SK-N-SH treated with all-trans-retinoic acid at 6 μM for 48 hours (cell line): ENCODE results near the gene DNASE1L2.

Source experiments
- ARNTL ChIP-seq: fragments of 450-650 bp; formaldehyde crosslinking; IDR thresholded peaks from 2 replicates; pipeline ENCODE4 v1.5.0; 2020; ENCODE audit warnings: low read depth, mild to moderate bottlenecking, moderate library complexity, borderline replicate concordance
- CSDC2 ChIP-seq: fragments of 250-450 bp; sonication (Bioruptor Pico); IDR thresholded peaks from 2 replicates; pipeline ENCODE4 v1.5.0; 2020; ENCODE audit warnings: mild to moderate bottlenecking, moderate library complexity
- ISL1 ChIP-seq: fragments of 250-450 bp; sonication (Bioruptor Pico); IDR thresholded peaks from 2 replicates; pipeline ENCODE4 v2.1.2; 2022; ENCODE audit warnings: mild to moderate bottlenecking, moderate library complexity
- PATZ1 ChIP-seq: fragments of 250-450 bp; sonication (Bioruptor Pico); IDR thresholded peaks from 2 replicates; pipeline ENCODE4 v1.8.0; 2020; ENCODE audit warnings: mild to moderate bottlenecking, moderate library complexity, borderline replicate concordance
- RARB ChIP-seq: fragments of 250-450 bp; sonication (Bioruptor Pico); IDR thresholded peaks from 2 replicates; pipeline ENCODE4 v1.8.0; 2021; ENCODE audit warnings: mild to moderate bottlenecking, moderate library complexity
- TCF4 ChIP-seq: fragments of 250-450 bp; sonication (Bioruptor Pico); IDR thresholded peaks from 2 replicates; pipeline ENCODE4 v1.8.0; 2021; ENCODE audit warnings: mild to moderate bottlenecking, moderate library complexity, borderline replicate concordance
- TOX ChIP-seq: fragments of 250-450 bp; sonication (Bioruptor Pico); IDR thresholded peaks from 2 replicates; pipeline ENCODE4 v1.8.0; 2021; ENCODE audit warnings: mild to moderate bottlenecking, moderate library complexity, borderline replicate concordance
- ZC3H10 ChIP-seq: fragments of 250-450 bp; sonication (Bioruptor Pico); IDR thresholded peaks from 2 replicates; pipeline ENCODE4 v1.5.1; 2021; ENCODE audit warnings: mild to moderate bottlenecking, moderate library complexity
- ZFP3 ChIP-seq: fragments of 250-450 bp; sonication (Bioruptor Pico); IDR thresholded peaks from 2 replicates; pipeline ENCODE4 v1.5.0; 2020; ENCODE audit warnings: mild to moderate bottlenecking, moderate library complexity
- ZNF565 ChIP-seq: fragments of 450-650 bp; formaldehyde crosslinking; conservative IDR thresholded peaks from 2 replicates; pipeline ENCODE4 v1.5.0; 2020; ENCODE audit warnings: low read depth, mild to moderate bottlenecking, moderate library complexity
- ZNF70 ChIP-seq: fragments of 450-650 bp; formaldehyde crosslinking; IDR thresholded peaks from 2 replicates; pipeline ENCODE4 v1.5.0; 2020; ENCODE audit warnings: mild to moderate bottlenecking, moderate library complexity
- ZNF8 ChIP-seq: fragments of 450-650 bp; formaldehyde crosslinking; IDR thresholded peaks from 2 replicates; pipeline ENCODE4 v1.5.0; 2020; ENCODE audit warnings: mild to moderate bottlenecking, moderate library complexity
- TF ChIP-seq, protein P1 (sequence below): fragments of 250-450 bp; sonication (Bioruptor Pico); IDR thresholded peaks from 2 replicates; pipeline ENCODE4 v1.5.1; 2020; ENCODE audit warnings: low read depth, mild to moderate bottlenecking, moderate library complexity
- TF ChIP-seq, protein P2 (sequence below): fragments of 250-450 bp; sonication (Bioruptor Pico); IDR thresholded peaks from 2 replicates; pipeline ENCODE4 v1.5.1; 2021; ENCODE audit warnings: mild to moderate bottlenecking, moderate library complexity

GRCh38 chr16:2190659-2191445 is 45.4 kb upstream of the DNASE1L2 start:
- TF ChIP-seq ZC3H10 (CRISPR knock-in tag) (no peak), CSDC2 (CRISPR knock-in tag) (no peak), ZNF565 (CRISPR knock-in tag) (no peak), ZFP3 (CRISPR knock-in tag) (no peak), ZNF70 (no peak), ARNTL (no peak), ZNF8 (CRISPR knock-in tag) (no peak), ISL1 (no peak), PATZ1 (CRISPR knock-in tag) (no peak), RARB (CRISPR knock-in tag) (no peak), TOX (CRISPR knock-in tag) (no peak), TCF4 (no peak)
- TF ChIP-seq, protein P1, sequence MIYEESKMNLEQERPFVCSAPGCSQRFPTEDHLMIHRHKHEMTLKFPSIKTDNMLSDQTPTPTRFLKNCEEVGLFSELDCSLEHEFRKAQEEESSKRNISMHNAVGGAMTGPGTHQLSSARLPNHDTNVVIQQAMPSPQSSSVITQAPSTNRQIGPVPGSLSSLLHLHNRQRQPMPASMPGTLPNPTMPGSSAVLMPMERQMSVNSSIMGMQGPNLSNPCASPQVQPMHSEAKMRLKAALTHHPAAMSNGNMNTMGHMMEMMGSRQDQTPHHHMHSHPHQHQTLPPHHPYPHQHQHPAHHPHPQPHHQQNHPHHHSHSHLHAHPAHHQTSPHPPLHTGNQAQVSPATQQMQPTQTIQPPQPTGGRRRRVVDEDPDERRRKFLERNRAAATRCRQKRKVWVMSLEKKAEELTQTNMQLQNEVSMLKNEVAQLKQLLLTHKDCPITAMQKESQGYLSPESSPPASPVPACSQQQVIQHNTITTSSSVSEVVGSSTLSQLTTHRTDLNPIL (CRISPR knock-in tag), result no peak
- TF ChIP-seq, protein P2, sequence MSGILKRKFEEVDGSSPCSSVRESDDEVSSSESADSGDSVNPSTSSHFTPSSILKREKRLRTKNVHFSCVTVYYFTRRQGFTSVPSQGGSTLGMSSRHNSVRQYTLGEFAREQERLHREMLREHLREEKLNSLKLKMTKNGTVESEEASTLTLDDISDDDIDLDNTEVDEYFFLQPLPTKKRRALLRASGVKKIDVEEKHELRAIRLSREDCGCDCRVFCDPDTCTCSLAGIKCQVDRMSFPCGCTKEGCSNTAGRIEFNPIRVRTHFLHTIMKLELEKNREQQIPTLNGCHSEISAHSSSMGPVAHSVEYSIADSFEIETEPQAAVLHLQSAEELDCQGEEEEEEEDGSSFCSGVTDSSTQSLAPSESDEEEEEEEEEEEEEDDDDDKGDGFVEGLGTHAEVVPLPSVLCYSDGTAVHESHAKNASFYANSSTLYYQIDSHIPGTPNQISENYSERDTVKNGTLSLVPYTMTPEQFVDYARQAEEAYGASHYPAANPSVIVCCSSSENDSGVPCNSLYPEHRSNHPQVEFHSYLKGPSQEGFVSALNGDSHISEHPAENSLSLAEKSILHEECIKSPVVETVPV (CRISPR knock-in tag), result no peak
